Sigmoid colon (tissue), 7 donors: ENCODE results near the gene MED25. TPM values are rescaled to one million over a fixed set of nuclear protein-coding genes. Genes with fewer than 3 reads are reported as not detected.

ENCODE experiments used
- DNase-seq: peaks from one replicate; pipeline ENCODE4 v3.0.0-alpha.2; 2019
- H3K27ac ChIP-seq, 4 donors: fragments of 200-600 bp; sonication (generic); one replicate each; pipeline ENCODE4 v1.5.1; 2016 to 2019; ENCODE audit warnings: mild to moderate bottlenecking in 1 of 4
- H3K27me3 ChIP-seq, 3 donors: fragments of 200-600 bp; sonication (generic); one replicate each; pipeline ENCODE4 v1.5.1; 2019; ENCODE audit warnings: mild to moderate bottlenecking in 1 of 3
- H3K36me3 ChIP-seq, 4 donors: fragments of 200-600 bp; sonication (generic); one replicate each; pipeline ENCODE4 v1.5.1; 2016 to 2019
- H3K4me1 ChIP-seq, 4 donors: fragments of 200-600 bp; sonication (generic); one replicate each; pipeline ENCODE4 v1.5.1; 2017 to 2019
- H3K4me3 ChIP-seq, 4 donors: fragments of 200-600 bp; sonication (generic); one replicate each; pipeline ENCODE4 v1.5.1; 2017 to 2019; ENCODE audit warnings: mild to moderate bottlenecking in 2 of 4, moderate library complexity in 1 of 4
- H3K9me3 ChIP-seq, 4 donors: fragments of 200-600 bp in 3 of 4; sonication (generic) in 3 of 4; one replicate each; pipeline versions ENCODE4 v1.5.1 to v1.6.1; 2013 to 2019
- CTCF ChIP-seq, 4 experiments: fragments of 450-650 bp in 3 of 4; fragments of 200-600 bp in 1 of 4; IDR thresholded peaks; one replicate each; pipeline ENCODE4 v1.5.1; 2016 to 2019; ENCODE audit warnings: antibody characterized with exemption in 4 of 4, mild to moderate bottlenecking in 3 of 4, moderate library complexity in 2 of 4
- EP300 ChIP-seq, 4 donors: sonication (generic); formaldehyde crosslinking; IDR thresholded peaks; one replicate each; pipeline ENCODE4 v1.6.1; 2017; ENCODE audit warnings: antibody characterized with exemption in 4 of 4
- POLR2A ChIP-seq, 2 donors: fragments of 450-650 bp; IDR thresholded peaks; one replicate each; pipeline ENCODE4 v1.6.1; 2016; ENCODE audit warnings: antibody characterized with exemption in 2 of 2, mild to moderate bottlenecking in 2 of 2, moderate library complexity in 2 of 2
- POLR2AphosphoS5 ChIP-seq, 4 donors: sonication (generic); formaldehyde crosslinking; IDR thresholded peaks; one replicate each; pipeline ENCODE4 v1.6.1; 2017; ENCODE audit warnings: antibody characterized with exemption in 4 of 4
- WGBS, 2 donors: extraction: QIAGEN DNeasy Blood & Tissue Kit; methylation state at CpG; one replicate each; pipeline ENCODE4 v1.1.7; 2013; 5-methylcytosine and 5-hydroxymethylcytosine counted together
- intact Hi-C: fragments of 100-400 bp; cut with DNase I; formaldehyde crosslinking; loops from one replicate; pipeline ENCODE4 v1.15.1; 2023
- polyA plus RNA-seq, 3 donors: library from polyadenylated mRNA; stranded (reverse); fragments of 200-250 nt; gene quantifications; one replicate each; pipeline ENCODE4 v1.2.3, GENCODE V29; 2013
- total RNA-seq, 4 donors: library from RNA; depleted of rRNA; stranded (reverse); fragments of >200 nt; gene quantifications; one replicate each; pipeline ENCODE4 v1.1.0, GENCODE V29; 2016
- donor health status: healthy with polysubstance abuse.
- donor health status: Bipolar disorder and iron deficiency.
- donor health status: healthy.

MED25 gene
- total and polyA plus RNA-seq, 7 donors = 17.8 to 45.4 (median 23.3) TPM

- no peak for DNase-seq
- H3K4me1 ChIP-seq = peaks cover 0 to 24% (median 11%) of the 10 kb centered on the region in 4 donors
- H3K27me3 ChIP-seq = no peaks in the 10 kb centered on the region
- TF ChIP-seq CTCF (IDR thresholded peaks at IDR 0.05) (no peak), POLR2A (IDR thresholded peaks at IDR 0.05) (no peak), EP300 (IDR thresholded peaks at IDR 0.05) (no peak), POLR2AphosphoS5 (IDR thresholded peaks at IDR 0.05) (no peak)
- no peak overlapping the region for H3K4me3 ChIP-seq
- 89 to 90% methylated on average over 22 of the region's 22 CpGs for WGBS, 2 donors
- H3K9me3 ChIP-seq = no peaks in the 10 kb centered on the region
- intact Hi-C loops = no loop called here
- H3K27ac ChIP-seq = peak overlapping the region in 2 of 4 donors; percentile 67 to 72
- peaks cover 35 to 88% (median 56%) of the 10 kb centered on the region in 4 donors for H3K36me3 ChIP-seq
Observed at GRCh38 chr19:49859682-49860335, 41.7 kb downstream of the MED25 start.

DNA sequence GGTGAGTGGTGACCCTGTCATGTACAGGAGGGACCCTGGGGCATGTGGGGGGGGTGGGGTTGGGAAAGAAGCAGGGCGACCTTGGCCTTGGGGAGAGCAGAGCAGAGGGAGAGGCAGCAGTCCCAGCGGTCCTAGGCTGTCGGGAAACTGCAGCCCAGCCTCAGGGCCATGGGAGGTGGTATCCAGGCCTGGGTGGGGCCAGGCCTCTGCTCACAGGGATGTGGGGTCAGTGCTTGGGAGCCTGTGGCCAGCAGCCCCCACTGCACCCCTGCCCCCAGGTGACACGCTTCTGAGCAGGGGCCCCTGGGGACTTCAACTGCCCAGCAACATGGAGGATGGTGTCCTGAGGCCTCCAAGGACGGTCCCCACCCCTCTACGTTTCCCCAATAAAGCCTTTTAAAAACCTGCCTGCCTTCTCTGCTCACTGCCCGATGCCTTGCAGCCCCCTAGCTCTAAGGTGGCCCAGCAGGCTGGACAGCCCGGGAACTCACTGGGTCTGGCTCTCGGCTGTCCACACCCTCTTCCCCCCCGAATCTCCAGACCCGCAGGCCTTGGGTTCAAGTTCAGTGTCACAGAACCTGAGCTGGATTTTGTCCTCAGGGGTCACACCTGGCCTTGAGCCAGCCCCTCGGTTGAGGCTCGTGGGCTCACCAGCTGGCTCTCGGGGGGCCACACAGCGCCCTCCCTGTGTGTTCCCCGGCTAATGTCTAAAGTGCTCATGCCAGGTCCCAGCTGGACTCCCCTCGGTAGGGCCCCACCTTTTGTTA is 42.4 kb downstream of the MED25 start:
- intact Hi-C loops = no loop called here
- no peaks in the 10 kb centered on the region for H3K27me3 ChIP-seq
- peak overlapping the region; percentile 59 to 72 (median 64) for H3K27ac ChIP-seq
- H3K36me3 ChIP-seq = peaks cover 35 to 81% (median 49%) of the 10 kb centered on the region in 4 donors
- no peak overlapping the region for H3K4me3 ChIP-seq
- TF ChIP-seq EP300 (IDR thresholded peaks at IDR 0.05) (no peak), POLR2AphosphoS5 (IDR thresholded peaks at IDR 0.05) (no peak), CTCF (IDR thresholded peaks at IDR 0.05) (no peak), POLR2A (IDR thresholded peaks at IDR 0.05) (no peak)
- peaks cover 0 to 25% (median 17%) of the 10 kb centered on the region in 4 donors for H3K4me1 ChIP-seq
- no peaks in the 10 kb centered on the region for H3K9me3 ChIP-seq
- no peak for DNase-seq
- 74 to 80% methylated on average over 17 of the region's 17 CpGs for WGBS, 2 donors

- 22 to 51% methylated on average over 13 of the region's 13 CpGs for WGBS, 2 donors
Observed at GRCh38 chr19:49861107-49861506, 43.0 kb downstream of the MED25 start.

More at GRCh38 chr19:49861107-49861506, 43.0 kb downstream of the MED25 start:
- H3K9me3 ChIP-seq = no peaks in the 10 kb centered on the region
- peak overlapping the region; percentile 59 to 72 (median 64) for H3K27ac ChIP-seq
- intact Hi-C loops = no loop called here
- peaks cover 0 to 31% (median 23%) of the 10 kb centered on the region in 4 donors for H3K4me1 ChIP-seq
- no peak for DNase-seq
- TF ChIP-seq CTCF (IDR thresholded peaks at IDR 0.05) = no peak
- TF ChIP-seq POLR2AphosphoS5 (IDR thresholded peaks at IDR 0.05) = no peak
- no peak for TF ChIP-seq POLR2A (IDR thresholded peaks at IDR 0.05)
- TF ChIP-seq EP300 (IDR thresholded peaks at IDR 0.05) = no peak
- no peak overlapping the region for H3K4me3 ChIP-seq
- H3K27me3 ChIP-seq = no peaks in the 10 kb centered on the region
- peaks cover 35 to 75% (median 44%) of the 10 kb centered on the region in 4 donors for H3K36me3 ChIP-seq
